Epithelial cell of esophagus (primary cell): ENCODE data around the gene MNDA.

ENCODE experiments used
- DNase-seq: peaks from one replicate; pipeline ENCODE4 v3.0.0; 2010; ENCODE audit warnings: low read depth
- H3K4me3 ChIP-seq: 2 replicates; pipeline ENCODE4 v1.5.1; 2011; ENCODE audit warnings: mild to moderate bottlenecking, low read length, control low read depth
- TF ChIP-seq, protein P1 (sequence below): IDR thresholded peaks from 2 replicates; pipeline ENCODE4 v1.5.1; 2011; ENCODE audit warnings: low read depth, mild to moderate bottlenecking, low read length, control low read depth, inconsistent platforms; ENCODE audit not compliant: insufficient read depth; ENCODE audit errors: missing control alignments

MNDA gene

DNA sequence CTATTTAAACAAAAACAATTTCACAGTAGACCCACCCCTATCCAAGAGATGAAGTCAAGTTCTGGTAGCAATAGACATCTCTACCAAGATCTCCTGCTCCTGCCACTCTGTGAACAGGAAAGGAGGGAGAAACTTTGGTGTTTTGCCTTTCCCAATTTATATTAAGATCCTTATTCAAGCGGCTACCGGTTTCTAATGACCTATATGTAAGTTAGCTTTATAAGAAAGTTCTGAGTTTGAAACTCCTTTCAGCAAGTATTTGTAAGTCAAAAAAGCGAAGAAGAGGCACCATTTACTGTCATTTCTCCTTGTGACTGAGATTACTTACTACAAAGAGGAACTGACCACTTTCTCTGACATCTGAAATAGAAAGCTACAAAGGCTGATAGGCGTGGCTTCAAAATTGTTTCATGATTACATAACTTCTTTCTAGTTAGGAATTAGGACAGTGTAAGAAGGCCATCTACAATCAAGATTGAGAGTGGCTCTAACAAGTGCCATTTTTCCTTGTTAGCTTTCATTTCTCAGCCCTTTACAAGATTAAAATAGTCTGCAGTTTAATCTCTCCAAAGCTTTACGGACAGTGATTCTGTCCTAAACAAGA is at the start of gene MNDA:
TSS of gene MNDA (plus strand) at position 448 of the 604 bp plus-strand sequence. CDS start 10,803 bp downstream, outside the sequence.
- no peak for DNase-seq
- no peak within 1 kb of the TSS for H3K4me3 ChIP-seq
- TF ChIP-seq, protein P1, sequence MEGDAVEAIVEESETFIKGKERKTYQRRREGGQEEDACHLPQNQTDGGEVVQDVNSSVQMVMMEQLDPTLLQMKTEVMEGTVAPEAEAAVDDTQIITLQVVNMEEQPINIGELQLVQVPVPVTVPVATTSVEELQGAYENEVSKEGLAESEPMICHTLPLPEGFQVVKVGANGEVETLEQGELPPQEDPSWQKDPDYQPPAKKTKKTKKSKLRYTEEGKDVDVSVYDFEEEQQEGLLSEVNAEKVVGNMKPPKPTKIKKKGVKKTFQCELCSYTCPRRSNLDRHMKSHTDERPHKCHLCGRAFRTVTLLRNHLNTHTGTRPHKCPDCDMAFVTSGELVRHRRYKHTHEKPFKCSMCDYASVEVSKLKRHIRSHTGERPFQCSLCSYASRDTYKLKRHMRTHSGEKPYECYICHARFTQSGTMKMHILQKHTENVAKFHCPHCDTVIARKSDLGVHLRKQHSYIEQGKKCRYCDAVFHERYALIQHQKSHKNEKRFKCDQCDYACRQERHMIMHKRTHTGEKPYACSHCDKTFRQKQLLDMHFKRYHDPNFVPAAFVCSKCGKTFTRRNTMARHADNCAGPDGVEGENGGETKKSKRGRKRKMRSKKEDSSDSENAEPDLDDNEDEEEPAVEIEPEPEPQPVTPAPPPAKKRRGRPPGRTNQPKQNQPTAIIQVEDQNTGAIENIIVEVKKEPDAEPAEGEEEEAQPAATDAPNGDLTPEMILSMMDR: no peak

DNA sequence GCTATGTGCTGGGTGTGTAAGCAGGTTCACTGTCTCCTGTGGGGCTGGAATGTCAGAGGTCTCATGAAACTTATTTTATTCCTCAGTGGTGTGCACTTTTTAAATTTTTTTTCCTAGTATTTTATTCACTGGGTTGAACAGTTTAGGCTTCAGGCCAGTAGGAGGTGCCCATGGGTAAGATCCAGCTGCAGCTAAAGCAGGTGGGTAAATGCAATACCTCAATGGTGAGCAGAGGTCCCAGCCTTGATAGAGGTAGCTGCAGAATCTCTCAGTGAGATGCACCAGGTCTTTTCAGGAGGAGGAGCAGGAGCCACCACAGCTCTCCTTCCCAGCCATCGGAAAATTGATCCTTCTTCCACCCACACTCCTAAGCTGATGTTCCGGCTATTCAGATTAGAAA is 37.5 kb upstream of the MNDA start:
- TF ChIP-seq, protein P1: peak; percentile 20
- peak; percentile 5 for DNase-seq
- H3K4me3 ChIP-seq: no peak overlapping the region

DNA sequence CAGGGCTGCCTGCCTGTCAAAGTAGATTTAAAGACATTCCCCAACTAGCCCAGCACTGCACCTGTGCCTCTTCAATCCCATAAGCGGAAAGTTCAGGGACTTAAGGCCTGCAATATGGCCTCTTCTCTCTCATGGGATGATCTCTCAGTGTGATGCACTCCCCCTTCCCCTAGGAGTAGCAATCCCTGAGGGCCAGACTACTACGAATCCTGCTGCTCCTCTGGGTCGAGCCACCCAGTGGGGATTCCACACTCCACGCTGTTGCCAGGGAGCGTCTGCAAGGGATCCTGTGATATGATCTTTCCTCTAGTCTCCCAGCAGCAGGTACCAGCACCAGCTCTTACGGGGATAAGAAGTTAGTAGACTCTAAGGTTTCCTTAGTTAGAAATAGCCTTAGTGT is 36.9 kb upstream of the MNDA start:
- TF ChIP-seq, protein P1: no peak
- H3K4me3 ChIP-seq: no peak overlapping the region
- no peak for DNase-seq

DNA sequence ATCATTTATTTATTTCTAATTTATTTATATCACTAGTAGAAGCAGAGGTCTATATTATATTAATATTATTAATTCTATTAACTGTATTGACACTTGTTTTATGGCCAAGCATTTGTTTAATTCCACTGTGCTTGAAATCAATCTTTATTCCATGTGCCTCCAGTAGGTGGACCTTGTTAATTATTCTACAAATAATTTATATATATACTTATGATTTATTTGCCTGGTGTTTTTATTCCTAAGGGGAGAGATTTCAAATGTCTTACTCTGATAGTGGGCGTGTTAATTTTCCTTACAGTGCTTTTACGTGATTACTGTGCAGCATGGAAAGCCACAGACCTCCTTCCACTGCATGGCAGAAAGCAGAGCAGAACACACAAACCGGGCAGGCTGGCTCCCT is 32.6 kb upstream of the MNDA start:
- TF ChIP-seq, protein P1: peak; percentile 5
- peak; percentile 8 for DNase-seq
- no peak overlapping the region for H3K4me3 ChIP-seq

DNA sequence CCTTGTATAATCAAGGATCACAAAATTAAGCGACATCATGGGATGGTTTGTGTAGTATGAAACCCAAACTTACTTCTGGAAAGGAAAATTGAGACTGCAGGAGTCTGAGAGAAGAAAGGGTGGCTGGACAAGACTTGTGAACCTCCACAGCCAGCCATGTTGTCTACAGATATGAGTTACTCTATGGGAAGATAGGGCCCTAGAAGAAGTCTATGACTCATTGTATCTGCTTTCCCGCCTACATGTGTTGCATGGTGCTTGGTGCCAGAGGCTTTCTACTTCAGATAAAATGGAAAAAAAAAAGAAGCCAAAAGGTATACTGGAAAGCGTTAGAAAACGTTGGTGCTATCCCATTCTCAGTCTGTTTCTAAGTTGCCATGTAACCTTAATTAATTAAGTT is 31.5 kb upstream of the MNDA start:
- no peak overlapping the region for H3K4me3 ChIP-seq
- TF ChIP-seq, protein P1: no peak
- DNase-seq: no peak

DNA sequence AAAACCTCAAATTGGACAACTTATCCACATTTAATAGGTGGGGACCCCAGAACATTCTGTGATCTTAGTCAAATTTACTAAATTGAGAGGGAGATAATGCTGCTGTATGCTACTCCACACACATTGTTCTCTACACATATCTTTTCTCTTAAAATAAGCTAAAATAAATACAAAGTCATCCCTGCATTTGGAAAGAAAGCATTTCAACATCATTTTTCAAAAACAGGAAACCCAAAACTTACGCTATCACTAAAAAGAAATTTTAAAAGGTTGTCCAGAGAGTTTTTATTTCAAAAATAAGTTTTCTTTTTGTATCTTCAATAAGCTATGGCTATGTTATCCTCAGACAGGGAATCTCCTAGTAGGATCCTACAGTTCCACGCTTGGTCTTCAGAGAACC is 30.6 kb upstream of the MNDA start:
- TF ChIP-seq, protein P1: no peak
- no peak for DNase-seq
- H3K4me3 ChIP-seq: no peak overlapping the region

GRCh38 chr1:158801396-158801795 is 29.8 kb upstream of the MNDA start:
- DNase-seq: no peak
- H3K4me3 ChIP-seq: no peak overlapping the region
- TF ChIP-seq, protein P1: no peak
